SKM-1 treated with dmso at 0.1 percent for 144 hours (cell line): ENCODE results near the gene REV3L.
"Not testable (repeated sequence)": the region's sequence is repeated elsewhere in the genome, so short reads cannot be mapped to it uniquely, and the experiment has no call there.

Experiments
- DNase-seq: peaks from one replicate; lab custom pipeline; 2025; ENCODE audit not compliant: unreplicated experiment; lab: John Stamatoyannopoulos, UW

Gene REV3L

GRCh38 chr6:111499269-111499793, 16.3 kb upstream of the REV3L start:
- DNase-seq: no peak

- DNase-seq: no peak
Observed at GRCh38 chr6:111494951-111495635, 12.1 kb upstream of the REV3L start.

GRCh38 chr6:111492499-111492898, 9.5 kb upstream of the REV3L start:
- DNase-seq: no peak

GRCh38 chr6:111490067-111490466, 7.0 kb upstream of the REV3L start:
- no peak for DNase-seq

GRCh38 chr6:111487661-111488060, 4.6 kb upstream of the REV3L start:
- peak; percentile 69 for DNase-seq

- DNase-seq: no peak
Observed at GRCh38 chr6:111486921-111487320, 3.9 kb upstream of the REV3L start.

- no peak for DNase-seq
Observed at GRCh38 chr6:111486475-111486874, 3.5 kb upstream of the REV3L start.

- no peak for DNase-seq
Observed at GRCh38 chr6:111485342-111485741, 2.3 kb upstream of the REV3L start.

- no peak for DNase-seq
Observed at GRCh38 chr6:111484633-111484930, 1.6 kb upstream of the REV3L start.

- peak; percentile 81 for DNase-seq
Observed at GRCh38 chr6:111483736-111484632, 966 bp upstream of the REV3L start.

GRCh38 chr6:111482188-111482958, 645 bp downstream of the REV3L start:
- no peak for DNase-seq

GRCh38 chr6:111481836-111482187, 1.2 kb downstream of the REV3L start:
- DNase-seq: no peak

- no peak for DNase-seq
Observed at GRCh38 chr6:111480988-111481822, 1.8 kb downstream of the REV3L start.

GRCh38 chr6:111478749-111479148, 4.3 kb downstream of the REV3L start:
- DNase-seq: peak; percentile 40

GRCh38 chr6:111478064-111478476, 4.9 kb downstream of the REV3L start:
- peak; percentile 29 for DNase-seq

- no peak for DNase-seq
Observed at GRCh38 chr6:111477481-111477938, 5.5 kb downstream of the REV3L start.

GRCh38 chr6:111476061-111476460, 7.0 kb downstream of the REV3L start:
- DNase-seq: not testable (repeated sequence)

GRCh38 chr6:111474771-111475170, 8.2 kb downstream of the REV3L start:
- DNase-seq: no peak

GRCh38 chr6:111474106-111474505, 8.9 kb downstream of the REV3L start:
- no peak for DNase-seq

GRCh38 chr6:111472933-111473435, 10.0 kb downstream of the REV3L start:
- DNase-seq: no peak
